ENCODE results near the gene GTF2H4. TPM values are rescaled to one million over a fixed set of nuclear protein-coding genes. Genes with fewer than 3 reads are reported as not detected.

The GTF2H4 gene
- total RNA-seq, 4 donors from 2014 or later = 27.4 to 96.6 (median 65.2) TPM; not detected in 1

GRCh38 chr6:30893666-30894065, 14.3 kb upstream of the GTF2H4 start:
- no peak overlapping the region for H3K4me3 ChIP-seq
- no peaks in the 10 kb centered on the region for H3K4me1 ChIP-seq
- no peaks in the 10 kb centered on the region for H3K27me3 ChIP-seq
- intact Hi-C loops (cut with DNase I; ENCODE audit: low total_unique reads) = no loop called here
- no peak for TF ChIP-seq POLR2A (IDR thresholded peaks at IDR 0.05)
- TF ChIP-seq, protein P1, sequence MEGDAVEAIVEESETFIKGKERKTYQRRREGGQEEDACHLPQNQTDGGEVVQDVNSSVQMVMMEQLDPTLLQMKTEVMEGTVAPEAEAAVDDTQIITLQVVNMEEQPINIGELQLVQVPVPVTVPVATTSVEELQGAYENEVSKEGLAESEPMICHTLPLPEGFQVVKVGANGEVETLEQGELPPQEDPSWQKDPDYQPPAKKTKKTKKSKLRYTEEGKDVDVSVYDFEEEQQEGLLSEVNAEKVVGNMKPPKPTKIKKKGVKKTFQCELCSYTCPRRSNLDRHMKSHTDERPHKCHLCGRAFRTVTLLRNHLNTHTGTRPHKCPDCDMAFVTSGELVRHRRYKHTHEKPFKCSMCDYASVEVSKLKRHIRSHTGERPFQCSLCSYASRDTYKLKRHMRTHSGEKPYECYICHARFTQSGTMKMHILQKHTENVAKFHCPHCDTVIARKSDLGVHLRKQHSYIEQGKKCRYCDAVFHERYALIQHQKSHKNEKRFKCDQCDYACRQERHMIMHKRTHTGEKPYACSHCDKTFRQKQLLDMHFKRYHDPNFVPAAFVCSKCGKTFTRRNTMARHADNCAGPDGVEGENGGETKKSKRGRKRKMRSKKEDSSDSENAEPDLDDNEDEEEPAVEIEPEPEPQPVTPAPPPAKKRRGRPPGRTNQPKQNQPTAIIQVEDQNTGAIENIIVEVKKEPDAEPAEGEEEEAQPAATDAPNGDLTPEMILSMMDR (IDR thresholded peaks at IDR 0.05) = no peak
- H3K27ac ChIP-seq = no peak overlapping the region
- no peaks in the 10 kb centered on the region for H3K36me3 ChIP-seq
- no peaks in the 10 kb centered on the region for H3K9me3 ChIP-seq
- DNase-seq = no peak

- no peak for TF ChIP-seq POLR2A (IDR thresholded peaks at IDR 0.05)
- TF ChIP-seq, protein P1 (IDR thresholded peaks at IDR 0.05) = no peak
Measured at GRCh38 chr6:30894381-30894780, 13.6 kb upstream of the GTF2H4 start.

GRCh38 chr6:30894935-30895334, 13.1 kb upstream of the GTF2H4 start:
- no peaks in the 10 kb centered on the region for H3K4me1 ChIP-seq
- no peaks in the 10 kb centered on the region for H3K36me3 ChIP-seq
- no peak for TF ChIP-seq POLR2A (IDR thresholded peaks at IDR 0.05)
- TF ChIP-seq, protein P1 (IDR thresholded peaks at IDR 0.05) = no peak
- intact Hi-C loops (cut with DNase I; ENCODE audit: low total_unique reads) = no loop called here
- no peak for DNase-seq
- H3K27ac ChIP-seq = no peak overlapping the region
- H3K9me3 ChIP-seq = no peaks in the 10 kb centered on the region
- no peak overlapping the region for H3K4me3 ChIP-seq
- H3K27me3 ChIP-seq = no peaks in the 10 kb centered on the region

More at GRCh38 chr6:30894381-30894780, 13.6 kb upstream of the GTF2H4 start:
- Histone ChIP-seq H3K9me3 (no peaks in the 10 kb centered on the region), H3K4me3 (no peak overlapping the region), H3K27ac (no peak overlapping the region), H3K4me1 (no peaks in the 10 kb centered on the region), H3K27me3 (no peaks in the 10 kb centered on the region), H3K36me3 (no peaks in the 10 kb centered on the region)
- DNase-seq = no peak
- intact Hi-C loops (cut with DNase I; ENCODE audit: low total_unique reads) = no loop called here

GRCh38 chr6:30895343-30895742, 12.7 kb upstream of the GTF2H4 start:
- Histone ChIP-seq H3K9me3 (no peaks in the 10 kb centered on the region), H3K27ac (no peak overlapping the region), H3K4me3 (no peak overlapping the region), H3K27me3 (no peaks in the 10 kb centered on the region), H3K36me3 (no peaks in the 10 kb centered on the region), H3K4me1 (no peaks in the 10 kb centered on the region)
- no peak for DNase-seq
- intact Hi-C loops (cut with DNase I; ENCODE audit: low total_unique reads) = no loop called here
- TF ChIP-seq POLR2A (IDR thresholded peaks at IDR 0.05) = no peak
- TF ChIP-seq, protein P1 (IDR thresholded peaks at IDR 0.05) = no peak

DNA sequence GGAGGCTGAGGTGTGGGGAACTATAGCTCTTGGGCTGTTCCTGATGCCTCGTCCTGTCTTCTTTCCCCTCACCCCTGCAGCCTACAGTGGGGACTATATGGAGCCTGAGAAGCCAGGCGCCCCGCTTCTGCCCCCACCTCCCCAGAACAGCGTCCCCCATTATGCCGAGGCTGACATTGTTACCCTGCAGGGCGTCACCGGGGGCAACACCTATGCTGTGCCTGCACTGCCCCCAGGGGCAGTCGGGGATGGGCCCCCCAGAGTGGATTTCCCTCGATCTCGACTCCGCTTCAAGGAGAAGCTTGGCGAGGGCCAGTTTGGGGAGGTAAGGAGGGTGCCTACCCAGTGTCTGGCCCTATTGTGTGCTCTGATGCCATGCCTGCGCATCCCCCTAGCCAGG, 11.5 kb upstream of the GTF2H4 start:
- Histone ChIP-seq H3K9me3 (no peaks in the 10 kb centered on the region), H3K4me1 (no peaks in the 10 kb centered on the region), H3K27ac (no peak overlapping the region), H3K27me3 (no peaks in the 10 kb centered on the region), H3K4me3 (no peak overlapping the region), H3K36me3 (no peaks in the 10 kb centered on the region)
- intact Hi-C loops (cut with DNase I; ENCODE audit: low total_unique reads) = no loop called here
- DNase-seq = no peak
- TF ChIP-seq, protein P1 (IDR thresholded peaks at IDR 0.05) = no peak
- no peak for TF ChIP-seq POLR2A (IDR thresholded peaks at IDR 0.05)

Measured in uterus (tissue), 4 donors.